ENCODE measurements around the gene KRTAP7-1.

Gene KRTAP7-1

GRCh38 chr21:30829659-30830058, at the start of gene KRTAP7-1:
Gene KRTAP7-1 (minus strand): TSS chr21:30829759. CDS start chr21:30829698, 61 bp downstream.
- Histone ChIP-seq H3K4me3 (no peak within 1 kb of the TSS), H3K27ac (no peak within 1 kb of the TSS)

GRCh38 chr21:30874526-30874925, 45.0 kb upstream of the KRTAP7-1 start:
- Histone ChIP-seq H3K27ac (no peak overlapping the region), H3K4me3 (no peak overlapping the region)

GRCh38 chr21:30847627-30848500, 18.3 kb upstream of the KRTAP7-1 start:
- no peak overlapping the region for H3K27ac ChIP-seq

GRCh38 chr21:30842990-30843389, 13.4 kb upstream of the KRTAP7-1 start:
- no peak overlapping the region for H3K4me3 ChIP-seq
- no peak overlapping the region for H3K27ac ChIP-seq

More at GRCh38 chr21:30847627-30848500, 18.3 kb upstream of the KRTAP7-1 start:
- no peak overlapping the region for H3K4me3 ChIP-seq

- Histone ChIP-seq H3K27ac (no peak overlapping the region), H3K4me3 (no peak overlapping the region)
These were observed 9.7 kb upstream of the KRTAP7-1 start for GRCh38 chr21:30839304-30839703.

- H3K27ac ChIP-seq: no peak overlapping the region
- H3K4me3 ChIP-seq: no peak overlapping the region
These were observed 9.0 kb upstream of the KRTAP7-1 start for GRCh38 chr21:30838536-30838935.

- H3K4me3 ChIP-seq: no peak overlapping the region
These were observed 1.7 kb upstream of the KRTAP7-1 start for GRCh38 chr21:30831194-30831765.

GRCh38 chr21:30818837-30819610, 10.5 kb downstream of the KRTAP7-1 start:
- H3K4me3 ChIP-seq: no peak overlapping the region
- H3K27ac ChIP-seq: no peak overlapping the region

More at GRCh38 chr21:30831194-30831765, 1.7 kb upstream of the KRTAP7-1 start:
- H3K27ac ChIP-seq: no peak overlapping the region

- Histone ChIP-seq H3K4me3 (no peak within 1 kb of the TSS), H3K27ac (no peak within 1 kb of the TSS)
These were observed 16.4 kb downstream of the KRTAP7-1 start, which contains the start of gene KRTAP8-1 for GRCh38 chr21:30813174-30813573. Gene KRTAP8-1 (minus strand): TSS chr21:30813274. CDS start chr21:30813220, 54 bp downstream.

- no peak overlapping the region for H3K4me3 ChIP-seq
- H3K27ac ChIP-seq: no peak overlapping the region
These were observed 29.0 kb downstream of the KRTAP7-1 start for GRCh38 chr21:30800605-30801004.

- Histone ChIP-seq H3K27ac (no peak overlapping the region), H3K4me3 (no peak overlapping the region)
These were observed 35.8 kb downstream of the KRTAP7-1 start for GRCh38 chr21:30793581-30794314.

GRCh38 chr21:30779249-30779648, 50.3 kb downstream of the KRTAP7-1 start:
- no peak overlapping the region for H3K27ac ChIP-seq
- H3K4me3 ChIP-seq: no peak overlapping the region

Measured in skin epidermis (tissue), 12 donors.